GM12878 (cell line): ENCODE results near the gene MMP13. TPM values are rescaled to one million over a fixed set of nuclear protein-coding genes. Genes with fewer than 3 reads are reported as not detected.

ENCODE experiments used
- ATAC-seq: fragments of 200-7000 bp; cut with Tn5 transposase; 3 replicates; pipeline ENCODE4 v1.9.1; 2020; ENCODE audit warnings: mild to moderate bottlenecking, moderate library complexity
- BruUV-seq: library from RNA; stranded (reverse); fragments of 400-500 nt; replicated peaks from 2 replicates; lab custom pipeline; 2021; lab: Mats Ljungman, UMichigan
- CTCF ChIA-PET: fragments of 300-600 bp; sonication (Branson Sonifier 250); formaldehyde crosslinking; extraction: SDS; loops from one replicate; lab custom pipeline; 2021; ENCODE audit warnings: inconsistent platforms; lab: Yijun Ruan, JAX
- POLR2A ChIA-PET: fragments of 350-600 bp; formaldehyde crosslinking; extraction: SDS; loops from one replicate; lab custom pipeline; 2021; ENCODE audit warnings: inconsistent platforms; lab: Charles Lee
- RAD21 ChIA-PET: fragments of 300-600 bp; sonication (Branson Sonifier 250); formaldehyde crosslinking; loops from one replicate; lab custom pipeline; 2023; ENCODE audit warnings: antibody characterized with exemption; ENCODE audit not compliant: unreplicated experiment; lab: Charles Lee
- SMC1A ChIA-PET: fragments of 300-600 bp; sonication (Branson Sonifier 250); formaldehyde crosslinking; loops from one replicate; lab custom pipeline; 2023; ENCODE audit not compliant: unreplicated experiment, uncharacterized antibody; lab: Charles Lee
- DNase-seq: peaks from one replicate; pipeline ENCODE4 v3.0.0-alpha.2; 2011; ENCODE audit warnings: low read depth, low spot score
- FAIRE-seq: peaks from 3 replicates; lab custom pipeline; 2011; peaks lifted over from hg19 to GRCh38; lab: Jason Lieb, UNC
- H2AFZ ChIP-seq: 2 replicates; pipeline ENCODE4 v1.6.0; 2011; ENCODE audit warnings: low read depth, low read length, control low read depth; ENCODE audit not compliant: control insufficient read depth
- H3K27ac ChIP-seq: 2 replicates; pipeline ENCODE4 v1.5.1; 2011; ENCODE audit warnings: control low read depth; ENCODE audit not compliant: control insufficient read depth, insufficient read depth
- H3K27me3 ChIP-seq, 2 experiments: replicated peaks in 1 of 2; 2 replicates each; pipeline versions ENCODE4 v1.6.0 to v1.6.1; 2011; ENCODE audit warnings: low read length in 1 of 2; ENCODE audit not compliant: control insufficient read depth in 2 of 2, insufficient read depth in 2 of 2
- H3K36me3 ChIP-seq, 2 experiments: 2 replicates each; pipeline ENCODE4 v1.5.1; 2011; ENCODE audit warnings: low read length in 1 of 2; ENCODE audit not compliant: control insufficient read depth in 2 of 2, insufficient read depth in 2 of 2
- H3K4me1 ChIP-seq: 2 replicates; pipeline ENCODE4 v1.6.1; 2011; ENCODE audit warnings: mild to moderate bottlenecking, low read length, moderate library complexity, mixed read lengths; ENCODE audit not compliant: control insufficient read depth, insufficient read depth
- H3K4me2 ChIP-seq: 2 replicates; pipeline ENCODE4 v1.6.0; 2011; ENCODE audit warnings: control low read depth; ENCODE audit not compliant: control insufficient read depth, insufficient read depth
- H3K4me3 ChIP-seq: fragments of 200-600 bp; sonication (generic); 2 replicates; pipeline ENCODE4 v1.5.1; 2016
- H3K79me2 ChIP-seq: 2 replicates; pipeline ENCODE4 v1.6.0; 2011; ENCODE audit warnings: low read length; ENCODE audit not compliant: control insufficient read depth, insufficient read depth
- H3K9ac ChIP-seq: 2 replicates; pipeline ENCODE4 v1.8.0; 2011; ENCODE audit warnings: low read length, control low read depth, mixed read lengths; ENCODE audit not compliant: control insufficient read depth, insufficient read depth
- H3K9me3 ChIP-seq: replicated peaks from 3 replicates; pipeline ENCODE4 v1.5.1; 2011; ENCODE audit warnings: mild to moderate bottlenecking, low read length; ENCODE audit not compliant: control insufficient read depth, insufficient read depth
- H4K20me1 ChIP-seq: 2 replicates; pipeline ENCODE4 v1.6.0; 2011; ENCODE audit not compliant: control insufficient read depth, insufficient read depth
- ATF3 ChIP-seq: IDR thresholded peaks from 2 replicates; pipeline ENCODE4 v1.6.1; 2011; ENCODE audit warnings: low read depth, mild to moderate bottlenecking, low read length, moderate library complexity, borderline replicate concordance; ENCODE audit errors: extremely low read depth
- CEBPB ChIP-seq, 2 experiments: fragments of 150-350 bp in 1 of 2; IDR thresholded peaks; 2 replicates each; pipeline ENCODE4 v1.6.1; 2012 to 2014; ENCODE audit warnings: low read depth in 2 of 2, low read length in 2 of 2, borderline replicate concordance in 1 of 2, inconsistent platforms in 1 of 2
- DPF2 ChIP-seq: fragments of 450-650 bp; IDR thresholded peaks from 2 replicates; pipeline ENCODE4 v1.6.1; 2017; ENCODE audit warnings: mild to moderate bottlenecking
- EP300 ChIP-seq, 2 experiments: fragments of 150-350 bp in 1 of 2; IDR thresholded peaks; 2 replicates each; pipeline ENCODE4 v1.6.1; 2011 to 2012; ENCODE audit warnings: low read depth in 2 of 2, low read length in 2 of 2, borderline replicate concordance in 1 of 2, improper control_type of control experiment in 1 of 2, inconsistent platforms in 1 of 2; ENCODE audit not compliant: control insufficient read depth in 1 of 2
- ESRRA ChIP-seq: IDR thresholded peaks from 2 replicates; pipeline ENCODE4 v1.6.1; 2012; ENCODE audit warnings: mild to moderate bottlenecking, low read length, improper control_type of control experiment
- IRF4 ChIP-seq: IDR thresholded peaks from 2 replicates; pipeline ENCODE4 v1.6.1; 2011; ENCODE audit warnings: low read depth, low read length
- JUNB ChIP-seq: IDR thresholded peaks from 2 replicates; pipeline ENCODE4 v1.6.1; 2016; ENCODE audit warnings: antibody characterized with exemption, mild to moderate bottlenecking
- KAT2A ChIP-seq: conservative IDR thresholded peaks from 2 replicates; pipeline ENCODE4 v1.6.1; 2011; ENCODE audit warnings: low read depth, low read length; ENCODE audit not compliant: control insufficient read depth
- MEF2B ChIP-seq: fragments of 450-650 bp; IDR thresholded peaks from 2 replicates; pipeline ENCODE4 v1.6.1; 2018; ENCODE audit warnings: mild to moderate bottlenecking, moderate library complexity; ENCODE audit not compliant: partially characterized antibody, poor library complexity, severe bottlenecking
- NFYB ChIP-seq: IDR thresholded peaks from 2 replicates; pipeline ENCODE4 v1.6.1; 2011; ENCODE audit warnings: low read depth, mild to moderate bottlenecking, low read length, improper control_type of control experiment, moderate library complexity; ENCODE audit not compliant: insufficient read depth
- NR2C1 ChIP-seq: fragments of 450-650 bp; IDR thresholded peaks from 2 replicates; pipeline ENCODE4 v1.6.1; 2017; ENCODE audit warnings: antibody characterized with exemption, mild to moderate bottlenecking, moderate library complexity
- RAD21 ChIP-seq: IDR thresholded peaks from 2 replicates; pipeline ENCODE4 v1.6.1; 2011; ENCODE audit warnings: mild to moderate bottlenecking, low read depth, low read length, moderate library complexity; ENCODE audit not compliant: insufficient read depth
- SRF ChIP-seq, 2 experiments: IDR thresholded peaks; 2 replicates each; pipeline ENCODE4 v1.6.1; 2011; ENCODE audit warnings: low read depth in 2 of 2, low read length in 2 of 2, mild to moderate bottlenecking in 1 of 2, moderate library complexity in 1 of 2
- ZNF24 ChIP-seq: fragments of 450-650 bp; IDR thresholded peaks from 2 replicates; pipeline ENCODE4 v1.6.1; 2017; ENCODE audit warnings: antibody characterized with exemption, mild to moderate bottlenecking
- WGBS: methylation state at CpG from one replicate; pipeline ENCODE4 v1.1.6; 2016; ENCODE audit warnings: low lambda C conversion rate; ENCODE audit not compliant: insufficient replicate concordance, insufficient coverage; ENCODE audit errors: missing lambda C conversion rate; 5-methylcytosine and 5-hydroxymethylcytosine counted together
- in situ Hi-C: fragments of 300-500 bp; cut with MboI; formaldehyde crosslinking; loops from 9 replicates; pipeline ENCODE4 v1.14.3; 2018; ENCODE audit warnings: mixed read lengths
- intact Hi-C: fragments of 100-400 bp; cut with micrococcal nuclease; formaldehyde crosslinking; loops from one replicate; pipeline ENCODE4 v1.14.2; 2022; ENCODE audit not compliant: unreplicated experiment
- polyA plus RNA-seq, 11 experiments: library from polyadenylated mRNA; depleted of rRNA in 4 of 11; unstranded in 6 of 11; stranded (reverse) in 5 of 11; fragments of >200 nt; fragmentation: Nextera tagmentation in 4 of 11; fragmentation: Illumina TruSeq in 1 of 11; extraction: Ambion mirVana in 4 of 11; extraction: Trizol in 1 of 11; gene quantifications; 1 replicate in 1 of 11; 2 replicates in 10 of 11; pipeline versions ENCODE4 v1.2.1 to v1.2.3, GENCODE V29; 2011 to 2016; ENCODE audit warnings: inconsistent platforms in 2 of 11, missing spikeins in 2 of 11, low read depth in 1 of 11
- total RNA-seq, 4 experiments: library from RNA; depleted of rRNA in 3 of 4; stranded (reverse); fragments of >200 nt in 3 of 4; fragmentation: Illumina TruSeq in 1 of 4; extraction: Trizol in 1 of 4; gene quantifications; 2 replicates each; pipeline versions ENCODE4 v1.2.1 to v1.2.3, GENCODE V29; 2013 to 2021
- TF ChIP-seq, protein P1 (sequence below): fragments of 450-650 bp; IDR thresholded peaks from 2 replicates; pipeline ENCODE4 v1.6.1; 2014; ENCODE audit warnings: mild to moderate bottlenecking
- TF ChIP-seq, protein P2 (sequence below): IDR thresholded peaks from 2 replicates; pipeline ENCODE4 v1.6.1; 2011; ENCODE audit warnings: borderline replicate concordance, low read depth, mild to moderate bottlenecking, moderate library complexity, mixed read lengths, low read length; ENCODE audit not compliant: insufficient read depth; ENCODE audit errors: extremely low read length
- TF ChIP-seq, protein P3 (sequence below): IDR thresholded peaks from 2 replicates; pipeline ENCODE4 v1.6.1; 2011; ENCODE audit warnings: borderline replicate concordance, low read depth, mild to moderate bottlenecking, moderate library complexity, low read length; ENCODE audit not compliant: insufficient read depth, poor library complexity, severe bottlenecking

Gene MMP13
- total and polyA plus RNA-seq, 10 of the 15 experiments (the other 5 are each of a cell fraction or from before 2014, with no cell fraction given) = 0.05 TPM; not detected in 9

GRCh38 chr11:102991776-102992175 lies 36.2 kb upstream of the MMP13 start (continued):
- TF ChIP-seq, protein P1, sequence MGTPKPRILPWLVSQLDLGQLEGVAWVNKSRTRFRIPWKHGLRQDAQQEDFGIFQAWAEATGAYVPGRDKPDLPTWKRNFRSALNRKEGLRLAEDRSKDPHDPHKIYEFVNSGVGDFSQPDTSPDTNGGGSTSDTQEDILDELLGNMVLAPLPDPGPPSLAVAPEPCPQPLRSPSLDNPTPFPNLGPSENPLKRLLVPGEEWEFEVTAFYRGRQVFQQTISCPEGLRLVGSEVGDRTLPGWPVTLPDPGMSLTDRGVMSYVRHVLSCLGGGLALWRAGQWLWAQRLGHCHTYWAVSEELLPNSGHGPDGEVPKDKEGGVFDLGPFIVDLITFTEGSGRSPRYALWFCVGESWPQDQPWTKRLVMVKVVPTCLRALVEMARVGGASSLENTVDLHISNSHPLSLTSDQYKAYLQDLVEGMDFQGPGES = no peak
- TF ChIP-seq, all 136 proteins: peak for 0

DNA sequence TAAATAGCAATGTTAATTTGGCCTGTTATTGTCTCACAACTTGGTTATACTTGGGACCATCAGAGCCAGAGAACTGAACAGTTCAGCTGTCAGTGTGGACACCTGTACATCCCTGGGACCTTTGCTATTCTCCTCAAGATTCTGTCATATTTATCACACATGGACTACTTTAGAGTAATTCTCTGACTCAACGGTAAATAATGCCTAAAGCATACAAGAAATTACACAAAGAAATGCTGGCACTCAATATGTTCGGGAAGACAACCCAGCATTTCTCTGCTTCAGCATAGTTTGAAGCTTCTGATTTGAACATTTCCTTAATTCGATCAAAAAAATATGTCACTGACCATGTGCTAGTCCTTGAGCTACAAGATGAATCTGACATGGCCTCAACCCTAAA lies 34.6 kb upstream of the MMP13 start:
- H2AFZ ChIP-seq = no peak overlapping the region
- SMC1A ChIA-PET = interaction anchor here (0.9 kb wide), 1 partner anchor 12 kb away, joined by 4 read pairs; no protein-coding TSS in a partner anchor
- TF ChIP-seq CEBPB (IDR thresholded peaks at IDR 0.05; ENCODE audit: borderline replicate concordance in 1 of 2, low read depth in 2 of 2, low read length in 2 of 2) (no peak), ZNF24 (no peak), IRF4 (no peak), EP300 (IDR thresholded peaks at IDR 0.05; ENCODE audit: borderline replicate concordance in 1 of 2, control insufficient read depth in 1 of 2, low read depth in 2 of 2, low read length in 2 of 2) (no peak), DPF2 (no peak), JUNB (no peak), KAT2A (no peak), ATF3 (no peak), MEF2B (no peak), ESRRA (no peak), SRF (IDR thresholded peaks at IDR 0.05; ENCODE audit: low read depth in 2 of 2, low read length in 2 of 2) (no peak), NR2C1 (no peak), RAD21 (no peak), NFYB (no peak)
- TF ChIP-seq, protein P2, sequence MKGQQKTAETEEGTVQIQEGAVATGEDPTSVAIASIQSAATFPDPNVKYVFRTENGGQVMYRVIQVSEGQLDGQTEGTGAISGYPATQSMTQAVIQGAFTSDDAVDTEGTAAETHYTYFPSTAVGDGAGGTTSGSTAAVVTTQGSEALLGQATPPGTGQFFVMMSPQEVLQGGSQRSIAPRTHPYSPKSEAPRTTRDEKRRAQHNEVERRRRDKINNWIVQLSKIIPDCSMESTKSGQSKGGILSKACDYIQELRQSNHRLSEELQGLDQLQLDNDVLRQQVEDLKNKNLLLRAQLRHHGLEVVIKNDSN = no peak
- TF ChIP-seq, protein P3, sequence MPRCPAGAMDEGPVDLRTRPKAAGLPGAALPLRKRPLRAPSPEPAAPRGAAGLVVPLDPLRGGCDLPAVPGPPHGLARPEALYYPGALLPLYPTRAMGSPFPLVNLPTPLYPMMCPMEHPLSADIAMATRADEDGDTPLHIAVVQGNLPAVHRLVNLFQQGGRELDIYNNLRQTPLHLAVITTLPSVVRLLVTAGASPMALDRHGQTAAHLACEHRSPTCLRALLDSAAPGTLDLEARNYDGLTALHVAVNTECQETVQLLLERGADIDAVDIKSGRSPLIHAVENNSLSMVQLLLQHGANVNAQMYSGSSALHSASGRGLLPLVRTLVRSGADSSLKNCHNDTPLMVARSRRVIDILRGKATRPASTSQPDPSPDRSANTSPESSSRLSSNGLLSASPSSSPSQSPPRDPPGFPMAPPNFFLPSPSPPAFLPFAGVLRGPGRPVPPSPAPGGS = no peak

More for the DNA sequence above, 34.6 kb upstream of the MMP13 start:
- Histone ChIP-seq H3K4me3 (no peak overlapping the region), H3K9me3 (no peaks in the 10 kb centered on the region), H3K27ac (no peak overlapping the region), H3K4me1 (no peaks in the 10 kb centered on the region), H3K79me2 (no peaks in the 10 kb centered on the region), H3K4me2 (no peak overlapping the region), H3K9ac (no peak overlapping the region), H3K27me3 (no peaks in the 10 kb centered on the region), H4K20me1 (no peaks in the 10 kb centered on the region), H3K36me3 (no peaks in the 10 kb centered on the region)
- POLR2A ChIA-PET = no interaction called here
- intact Hi-C loops (no loop called here), in situ Hi-C loops (no loop called here)
- RAD21 ChIA-PET = no interaction called here
- BruUV-seq = no TSS peak
- DNase-seq (no peak), FAIRE-seq (no peak), ATAC-seq (no peak)
- 39% methylated on average over 3 of the region's 3 CpGs for WGBS
- CTCF ChIA-PET = no interaction called here
